ENCODE data around the gene SUV39H2.
"Not testable (repeated sequence)": the region's sequence is repeated elsewhere in the genome, so short reads cannot be mapped to it uniquely, and the experiment has no call there.

Gene SUV39H2

DNA sequence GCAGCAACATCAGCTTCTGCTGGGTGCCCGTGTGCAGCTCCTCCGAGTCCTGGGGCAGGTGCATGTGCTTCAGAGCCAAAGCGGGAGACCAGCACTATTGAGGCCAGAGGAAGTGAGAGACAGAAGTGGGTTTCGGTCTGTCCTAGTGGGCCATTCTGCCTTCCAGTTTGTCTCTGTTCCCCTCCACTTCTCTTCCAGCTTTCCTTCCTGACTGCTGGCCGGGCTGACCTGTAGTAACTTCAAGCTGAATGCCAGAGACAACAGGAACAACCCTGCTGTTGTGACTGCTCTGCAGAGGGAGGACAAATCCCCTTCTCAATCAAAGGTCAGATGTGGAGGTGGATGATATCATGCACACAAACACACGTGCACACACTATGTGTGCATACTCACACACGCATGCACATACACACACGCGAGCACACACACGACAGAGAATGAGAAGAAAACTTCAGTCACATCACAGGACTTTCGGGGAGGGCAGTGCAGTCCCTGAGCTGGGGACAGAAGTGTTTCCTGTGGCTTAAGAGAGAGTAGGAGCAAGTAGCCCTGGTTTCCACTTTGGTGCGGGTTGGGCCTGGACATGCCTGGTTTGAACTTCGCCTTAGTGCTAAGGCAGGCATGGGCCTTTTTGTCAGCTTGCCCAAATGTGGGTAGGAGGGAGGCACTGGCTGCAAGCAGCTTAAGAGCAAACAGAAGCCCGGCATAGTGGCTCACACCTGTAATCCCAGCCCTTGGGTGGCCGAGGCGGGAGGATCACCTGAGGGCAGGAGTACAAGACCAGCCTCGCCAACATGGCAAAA lies 63.7 kb downstream of the SUV39H2 start:
- not testable (repeated sequence) for DNase-seq

- not testable (repeated sequence) for DNase-seq
These were observed 64.3 kb downstream of the SUV39H2 start for GRCh38 chr10:14942950-14943338.

- no peak for DNase-seq
These were observed 66.4 kb downstream of the SUV39H2 start for GRCh38 chr10:14945108-14945507.

- DNase-seq: no peak
These were observed 68.6 kb downstream of the SUV39H2 start for GRCh38 chr10:14947268-14947667.

GRCh38 chr10:14949291-14949690 lies 70.6 kb downstream of the SUV39H2 start:
- DNase-seq: no peak

DNA sequence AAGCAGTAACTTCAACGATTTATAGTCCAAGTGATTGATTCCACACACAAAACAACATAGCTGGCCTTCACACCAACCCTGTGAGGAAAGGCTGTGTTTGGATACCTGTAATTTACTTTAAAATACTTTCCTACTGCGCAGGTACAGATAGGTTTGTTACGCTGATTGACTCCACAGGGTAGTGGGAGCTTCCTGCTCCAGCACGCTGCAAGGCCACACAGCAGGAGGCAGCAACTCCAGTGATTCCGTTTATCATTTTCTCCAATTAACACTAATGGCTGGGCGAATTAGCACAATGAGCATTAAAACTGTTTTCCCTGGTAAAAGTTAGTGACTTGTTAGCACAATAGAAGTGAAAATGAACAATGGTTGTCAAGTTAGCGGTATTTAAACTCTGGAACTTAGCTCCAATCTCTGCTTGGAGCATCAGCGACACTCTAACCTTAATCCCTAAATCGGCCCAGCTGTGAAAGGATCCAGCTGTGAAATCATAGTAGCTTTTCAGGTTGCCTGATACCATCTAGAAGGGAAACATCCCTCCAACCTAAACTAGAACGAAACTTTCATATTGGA lies 74.3 kb downstream of the SUV39H2 start:
- no peak for DNase-seq

- DNase-seq: no peak
These were observed 74.8 kb downstream of the SUV39H2 start for GRCh38 chr10:14953424-14954000.

Measured in NCI-H446 treated with DMSO at 0.1 percent for 48 hours (cell line).